NCI-H82 treated with DMSO at 0.1 percent for 48 hours (cell line): ENCODE measurements around the gene CTIF.

Experiments
- DNase-seq: peaks from one replicate; lab custom pipeline; 2025; ENCODE audit not compliant: unreplicated experiment; lab: John Stamatoyannopoulos, UW

The CTIF gene

DNA sequence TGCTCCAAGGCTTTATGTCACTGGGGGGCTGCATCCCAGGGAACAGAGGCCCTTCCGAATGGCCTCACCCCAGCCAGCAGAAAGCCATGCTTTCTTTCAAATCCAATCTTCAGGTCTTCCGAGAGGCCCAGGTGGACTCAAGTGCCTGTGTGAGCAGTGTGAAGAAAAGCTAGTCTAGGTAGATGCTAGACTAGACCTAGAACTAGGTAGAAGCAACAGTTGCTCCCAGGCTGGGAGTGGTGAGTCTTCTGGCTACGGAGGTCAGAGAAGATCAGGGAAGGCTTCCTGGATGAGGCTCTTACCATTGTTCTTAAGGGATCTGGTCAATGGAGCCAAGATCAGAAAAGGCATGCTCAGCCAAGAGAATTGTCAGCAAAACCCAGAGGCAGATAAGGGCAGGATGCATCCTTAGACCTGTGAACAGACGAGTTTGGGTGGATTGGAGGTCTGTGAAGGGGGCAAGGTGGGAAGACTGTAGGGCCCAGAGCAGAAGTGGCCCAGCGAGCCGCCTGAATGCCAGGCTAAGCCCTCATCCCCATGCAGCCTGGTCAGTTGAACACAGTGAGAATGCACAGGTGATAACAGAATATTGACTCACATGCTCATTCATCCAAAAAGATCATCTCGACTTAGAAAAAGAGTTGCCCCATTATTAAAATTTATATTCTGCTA is 301.1 kb downstream of the CTIF start:
- DNase-seq: no peak

DNA sequence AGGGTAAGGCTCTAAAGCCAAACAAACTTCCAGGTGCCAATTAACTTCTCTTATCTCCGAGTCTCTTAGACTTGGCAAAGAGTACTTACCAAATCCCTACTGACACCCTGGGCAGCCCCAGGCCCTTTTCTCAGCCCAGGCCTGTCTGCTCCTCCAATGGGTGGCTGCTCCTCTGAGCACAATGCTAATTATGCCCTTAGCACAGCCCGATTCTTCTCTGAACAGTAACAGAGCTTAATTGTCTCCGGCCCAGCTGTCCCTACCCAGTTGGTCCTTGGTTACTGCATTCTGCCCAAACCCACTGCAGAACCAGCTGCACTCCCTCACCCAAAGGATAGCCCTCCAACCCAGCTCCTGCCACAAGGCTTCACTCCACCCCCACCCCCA is 301.7 kb downstream of the CTIF start:
- no peak for DNase-seq

DNA sequence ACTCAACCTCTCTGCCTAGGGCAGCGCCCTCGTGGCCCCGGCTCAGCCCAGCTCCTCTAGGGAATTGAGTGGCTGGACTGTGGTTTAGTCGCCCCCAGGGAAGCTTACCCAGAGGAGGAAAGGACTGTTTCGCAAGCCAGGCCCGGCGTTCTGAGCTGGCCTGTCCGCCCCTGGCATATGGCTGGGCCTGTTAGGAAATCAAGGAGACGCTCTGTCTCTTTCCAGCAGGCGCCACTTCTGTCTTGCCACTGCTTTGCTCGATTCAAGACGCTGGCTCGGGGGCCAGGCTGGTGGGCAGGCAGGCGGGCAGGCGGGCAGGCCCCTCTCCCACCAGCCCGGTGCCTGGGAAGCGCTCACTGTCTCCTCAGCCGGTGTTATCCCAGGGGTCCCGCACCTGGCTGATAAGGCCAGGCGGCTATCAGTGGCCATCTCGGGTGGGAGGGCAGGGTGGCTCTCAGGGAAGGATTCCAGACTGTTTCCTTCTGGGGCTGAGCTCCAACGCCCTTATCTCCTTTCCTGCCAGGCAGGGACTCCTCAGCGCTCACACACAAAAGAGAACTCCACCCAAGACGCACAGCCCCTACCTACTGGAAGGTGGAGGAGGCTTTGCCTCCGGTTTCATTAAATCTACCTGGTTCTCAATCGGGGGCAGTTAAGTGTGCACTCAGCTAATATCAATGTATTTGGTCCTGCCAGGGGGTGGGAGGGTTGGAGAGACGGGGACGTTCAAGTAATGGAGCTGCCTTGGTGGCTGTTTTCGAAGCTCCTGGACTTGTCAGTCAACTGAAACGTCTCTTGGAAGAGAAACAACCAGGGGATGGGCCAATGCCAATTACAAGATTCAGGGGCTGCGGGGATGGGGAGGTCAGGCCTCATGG is 302.8 kb downstream of the CTIF start:
- DNase-seq: no peak

DNA sequence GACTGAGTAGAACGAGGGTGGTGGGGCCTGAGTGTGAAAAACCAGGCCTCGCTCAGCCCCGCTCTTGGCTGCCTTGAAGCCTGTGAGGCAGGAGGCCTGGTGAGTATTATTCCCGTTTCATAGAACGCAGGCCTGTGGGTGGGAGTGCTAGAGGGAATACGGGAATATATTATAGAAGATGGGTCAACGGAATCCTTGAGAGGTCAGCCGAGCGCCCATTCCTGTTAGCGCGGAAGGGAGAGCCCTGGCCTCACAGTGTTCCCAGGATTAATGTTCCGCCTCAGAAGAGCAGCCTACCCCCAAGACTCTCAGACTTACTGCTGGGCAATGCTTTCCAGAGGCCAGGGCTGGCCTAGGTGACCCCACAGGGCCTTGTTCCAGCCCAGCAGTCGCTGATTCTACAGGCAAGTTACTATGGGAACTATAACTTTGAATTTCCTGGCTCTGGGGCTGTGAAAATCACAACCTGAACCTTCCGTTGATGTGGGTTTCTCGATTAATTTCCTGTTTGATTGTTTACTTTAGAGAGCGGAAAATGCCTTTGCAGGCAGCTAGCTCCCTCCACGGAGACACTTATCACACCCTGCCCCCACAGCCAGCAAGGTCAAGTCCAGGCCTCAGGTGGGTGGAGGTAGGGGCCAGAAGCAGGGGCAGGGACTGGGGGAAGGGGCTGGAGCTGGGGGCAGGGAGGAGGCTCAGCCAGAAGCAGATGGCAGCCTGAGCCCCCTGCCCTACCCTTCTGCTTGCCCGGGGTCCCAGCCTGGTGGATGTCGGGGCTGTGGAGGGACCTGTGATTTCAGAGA is 303.6 kb downstream of the CTIF start:
- no peak for DNase-seq

DNA sequence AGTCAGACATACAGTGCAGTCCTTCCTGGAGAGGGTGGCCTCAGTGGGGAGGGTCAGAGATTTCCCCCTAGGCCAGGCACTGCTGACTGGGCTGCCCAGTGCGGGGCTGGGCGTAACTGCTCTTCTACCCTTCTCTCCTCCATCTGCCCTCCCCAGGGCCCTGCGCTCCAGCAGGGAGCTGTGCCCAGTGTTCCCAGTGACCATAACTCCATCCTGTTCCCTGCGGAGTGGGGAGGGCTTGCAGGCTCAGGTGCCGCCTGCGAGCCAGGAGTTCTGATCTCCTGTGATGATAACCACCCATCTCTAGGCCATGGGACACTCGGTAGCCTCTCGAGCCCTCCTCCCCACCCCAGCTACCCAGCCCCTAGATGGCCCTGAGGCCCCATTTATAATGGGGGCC is 304.3 kb downstream of the CTIF start:
- no peak for DNase-seq

DNA sequence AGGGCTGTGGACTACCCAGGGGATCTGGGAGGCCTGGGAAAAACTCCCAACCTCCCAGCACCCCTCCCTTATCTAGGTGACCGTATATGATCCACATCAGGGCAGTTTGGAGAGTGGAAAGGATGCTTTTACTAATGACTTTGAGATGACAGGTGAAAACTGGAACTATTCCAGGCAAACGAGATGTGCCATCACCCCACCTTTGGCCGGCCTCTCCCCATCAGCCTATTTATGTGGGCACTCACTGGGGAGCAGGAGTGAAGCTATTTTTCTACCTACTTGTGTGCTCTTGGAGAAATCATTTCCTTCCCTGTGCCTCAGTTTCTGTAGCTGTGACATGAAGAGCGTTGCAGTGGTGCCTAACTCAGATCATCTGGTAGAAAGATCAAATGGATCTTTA is 304.8 kb downstream of the CTIF start:
- no peak for DNase-seq

DNA sequence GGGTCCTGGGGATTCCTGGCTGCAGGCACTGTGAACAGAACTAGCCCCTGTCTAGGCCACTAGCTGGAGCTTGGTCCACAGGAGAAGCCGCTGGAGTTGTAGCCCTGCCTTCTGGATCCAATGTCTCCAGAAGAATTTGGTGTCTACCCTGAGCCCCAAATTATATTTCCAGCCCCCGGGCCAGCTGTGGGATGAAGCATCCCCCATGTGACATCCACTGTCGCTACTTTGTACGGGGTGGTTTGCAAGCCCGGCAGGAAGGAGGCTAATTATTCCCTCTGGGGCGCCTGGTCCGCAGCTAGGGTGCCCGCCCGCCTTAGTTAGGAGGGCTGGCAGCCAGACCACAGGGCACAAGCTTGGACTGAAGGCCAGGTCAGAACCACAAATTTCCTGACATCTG is 305.4 kb downstream of the CTIF start:
- no peak for DNase-seq

DNA sequence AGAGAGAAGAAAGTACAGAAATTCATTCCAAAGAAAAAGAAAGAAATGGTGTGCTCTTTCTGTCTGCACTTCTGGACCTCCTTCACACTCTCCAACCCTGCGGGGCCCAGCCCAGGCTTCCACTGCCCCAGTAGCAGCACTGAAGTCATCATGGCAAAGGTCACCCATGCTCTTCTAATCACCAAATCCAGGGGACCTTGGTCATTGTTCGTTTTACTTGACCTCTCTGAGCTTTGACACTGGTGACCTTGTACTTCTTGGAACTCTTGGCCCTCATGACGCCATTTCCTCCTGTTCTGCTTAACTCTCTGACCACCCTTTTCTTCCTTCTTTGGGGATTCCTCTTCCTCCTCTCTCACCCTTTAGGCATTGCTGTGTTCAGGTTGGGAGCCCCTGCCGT is 306.3 kb downstream of the CTIF start:
- no peak for DNase-seq

DNA sequence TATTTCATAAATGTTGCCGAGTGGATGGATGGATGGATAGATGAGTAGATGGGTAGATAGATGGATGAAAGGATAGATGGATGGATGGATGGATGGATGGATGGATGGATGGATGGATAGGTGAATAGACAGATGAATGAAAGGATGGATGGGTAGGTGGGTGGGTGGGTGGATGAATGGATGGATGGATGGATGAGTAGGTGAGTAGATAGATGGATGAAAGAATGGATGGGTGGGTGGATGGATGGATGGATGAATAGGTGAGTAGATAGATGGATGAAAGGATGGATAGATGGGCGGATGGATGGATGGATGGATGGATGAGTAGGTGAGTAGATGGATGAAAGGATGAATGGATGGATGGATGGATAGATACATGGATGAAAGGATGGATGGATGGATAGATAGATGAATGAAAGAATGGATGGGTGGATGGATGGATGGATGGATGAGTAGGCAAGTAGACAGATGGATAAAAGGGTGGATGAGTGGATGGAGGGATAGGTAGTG is 307.6 kb downstream of the CTIF start:
- DNase-seq: no peak

DNA sequence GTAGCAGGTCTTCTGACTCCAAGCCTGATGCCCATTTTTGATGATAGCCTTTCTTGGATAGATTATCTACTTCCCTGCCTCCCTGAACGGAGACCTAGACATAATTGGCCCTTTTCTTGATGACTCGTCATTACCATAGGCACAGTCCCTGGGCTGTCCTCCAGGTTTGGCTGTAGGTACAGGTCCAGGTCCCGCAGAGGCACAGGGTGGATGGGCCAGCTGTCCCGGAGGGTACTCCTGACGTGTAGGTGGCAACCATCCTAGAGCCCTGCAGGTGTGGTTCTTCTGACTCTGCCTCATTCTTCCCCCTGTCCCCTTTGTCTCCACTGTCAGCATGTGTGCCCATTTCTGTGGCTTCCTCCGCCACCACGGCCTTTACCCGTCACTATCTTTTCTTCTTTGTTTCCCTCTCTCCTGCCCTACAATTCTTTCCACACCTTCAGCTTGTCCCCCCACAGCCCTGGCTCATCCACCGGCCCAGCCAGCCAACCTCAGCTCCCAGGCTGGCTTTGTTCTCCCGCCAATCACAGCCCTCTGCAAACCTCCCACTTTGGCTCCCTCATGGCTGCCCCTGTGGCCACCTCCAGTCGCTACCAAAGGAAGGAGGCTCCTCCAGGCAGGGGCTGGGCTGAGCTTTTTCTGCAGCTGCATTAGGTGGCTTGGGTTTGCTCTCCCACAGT is 309.1 kb downstream of the CTIF start:
- no peak for DNase-seq

DNA sequence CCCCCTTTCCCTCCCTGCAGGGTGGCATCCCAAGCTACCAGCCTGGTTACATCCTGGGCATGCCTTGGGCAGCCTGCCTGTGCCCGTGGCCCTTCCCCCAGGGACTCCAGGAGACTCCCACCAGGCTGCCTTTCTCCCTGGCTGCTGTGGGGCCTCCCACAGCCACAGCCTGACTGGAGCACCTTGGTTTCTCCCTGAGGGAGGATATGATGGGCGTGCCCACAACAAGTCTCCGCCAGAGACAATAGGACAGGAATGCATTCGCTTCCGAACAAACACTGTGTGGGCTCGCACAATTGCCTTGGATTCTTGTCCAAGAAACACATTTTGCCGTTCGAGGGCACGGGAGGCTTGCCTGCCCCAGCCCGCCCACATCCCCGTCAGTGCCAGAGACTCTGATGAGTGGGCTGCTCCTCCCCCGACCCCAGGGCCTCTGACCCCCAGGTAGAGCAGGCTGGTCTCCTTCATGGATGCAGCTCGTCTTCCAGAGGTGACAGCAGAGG is 309.9 kb downstream of the CTIF start:
- no peak for DNase-seq

DNA sequence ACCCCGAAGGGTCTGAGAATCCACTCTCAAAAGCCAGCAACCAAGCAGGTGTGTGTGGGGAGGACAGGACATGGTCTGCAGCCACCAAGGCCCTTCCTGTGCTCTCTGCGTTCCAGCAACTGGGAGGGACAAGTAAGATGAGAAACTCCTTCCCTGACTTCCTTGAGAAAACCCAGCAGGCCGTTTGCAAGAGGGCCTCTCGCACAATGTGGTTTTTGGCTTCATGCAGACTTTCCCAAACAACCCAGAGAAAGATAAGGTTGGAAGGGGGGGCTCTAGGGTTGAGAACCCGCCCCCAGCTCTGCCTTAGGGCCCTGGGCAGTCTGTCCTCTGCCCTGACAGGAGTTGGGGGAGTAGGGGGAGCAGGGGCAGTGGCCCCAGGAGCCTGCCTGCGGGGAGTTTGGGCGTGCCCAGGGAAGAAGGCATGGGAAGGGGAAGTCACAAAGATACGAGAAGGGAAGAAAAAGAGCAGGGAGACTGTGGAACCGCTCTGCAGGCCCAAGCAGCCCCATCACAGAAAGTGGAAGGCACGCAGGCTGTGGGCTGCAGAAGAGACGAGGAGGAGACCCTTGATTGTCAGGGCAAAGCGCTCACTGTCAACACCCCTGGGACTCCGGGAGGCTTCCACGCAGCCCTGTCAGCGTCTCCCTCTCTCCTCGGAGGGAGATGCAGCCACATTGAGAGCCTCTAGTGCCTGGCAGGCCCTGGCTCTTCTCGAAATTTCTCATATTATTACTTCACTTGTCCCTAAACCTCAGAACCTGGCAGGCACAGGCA is 312.2 kb downstream of the CTIF start:
- DNase-seq: no peak

DNA sequence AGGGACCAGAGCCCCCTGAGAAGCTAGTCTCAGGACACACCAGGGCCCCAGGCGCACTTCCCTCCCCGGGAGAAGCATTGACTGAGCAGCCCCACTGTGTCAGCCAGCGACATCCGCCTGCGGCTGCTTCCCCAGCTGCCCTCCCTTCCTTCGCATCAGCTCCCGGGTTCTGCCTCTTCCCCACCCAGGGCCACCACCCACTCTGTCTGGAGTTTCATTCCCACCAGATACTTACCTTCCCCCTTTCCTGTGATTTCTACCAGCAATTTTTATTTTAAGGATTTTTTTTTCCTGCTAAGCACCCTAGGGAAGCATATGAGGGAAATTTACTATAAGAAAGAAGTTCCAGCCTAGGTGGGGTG is 312.7 kb downstream of the CTIF start:
- DNase-seq: no peak

DNA sequence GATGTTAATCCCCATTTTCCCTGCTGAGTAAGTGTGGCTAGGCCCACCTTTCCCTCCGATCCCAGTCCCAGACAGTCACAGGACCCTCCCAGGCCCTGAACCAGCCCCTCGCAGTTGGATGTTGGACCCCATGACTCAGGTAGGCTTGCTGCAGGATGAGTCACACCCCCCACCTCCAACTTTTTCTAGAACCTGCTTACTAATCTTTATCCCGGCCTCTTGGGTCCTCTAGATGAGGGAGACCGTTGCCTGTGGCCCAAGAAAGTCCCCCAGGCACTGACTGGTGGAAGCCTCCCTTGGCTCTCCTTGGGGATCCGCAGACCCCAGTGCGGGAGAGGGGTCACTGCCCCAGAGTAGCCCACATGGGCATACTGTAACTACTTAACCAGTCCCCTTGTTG is 313.5 kb downstream of the CTIF start:
- no peak for DNase-seq

DNA sequence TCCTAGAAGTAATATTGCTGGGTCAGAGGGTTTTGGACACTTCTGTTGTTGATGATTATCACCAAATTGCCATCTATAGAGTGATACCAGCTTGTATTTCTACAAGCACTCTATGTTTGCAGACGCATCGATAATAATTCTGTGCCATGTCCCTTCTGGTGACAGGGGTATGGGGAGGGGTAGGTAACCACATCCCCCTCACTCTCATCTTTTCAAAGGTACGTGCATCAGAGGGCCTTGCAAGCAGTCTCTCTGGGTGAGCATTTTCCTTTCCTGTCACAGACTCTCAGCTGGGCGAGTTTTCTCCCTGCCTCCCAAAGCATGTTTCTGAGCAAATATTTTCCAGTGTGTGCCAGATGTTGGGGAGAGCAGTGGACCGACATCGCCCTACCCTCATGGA is 314.0 kb downstream of the CTIF start:
- DNase-seq: no peak

DNA sequence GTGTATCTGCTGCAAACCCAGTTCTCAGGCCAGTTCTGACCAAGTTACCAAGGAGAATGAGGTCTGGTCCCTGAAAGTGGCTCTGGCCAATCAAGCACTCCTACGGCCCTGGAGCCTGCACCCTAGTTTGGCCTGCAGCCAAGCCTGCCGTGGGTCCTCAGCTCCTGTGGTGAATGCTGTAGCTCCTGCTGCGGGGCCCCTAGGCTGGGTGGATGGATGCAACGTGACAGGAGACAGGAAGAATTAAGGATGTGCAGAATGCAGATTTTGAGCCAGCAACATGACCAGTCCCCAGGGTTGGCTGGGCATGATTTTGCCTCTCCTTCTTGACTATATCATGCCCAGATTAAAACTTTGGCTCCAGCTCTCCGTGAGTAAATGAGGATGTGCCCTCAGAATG is 314.8 kb downstream of the CTIF start:
- DNase-seq: no peak

DNA sequence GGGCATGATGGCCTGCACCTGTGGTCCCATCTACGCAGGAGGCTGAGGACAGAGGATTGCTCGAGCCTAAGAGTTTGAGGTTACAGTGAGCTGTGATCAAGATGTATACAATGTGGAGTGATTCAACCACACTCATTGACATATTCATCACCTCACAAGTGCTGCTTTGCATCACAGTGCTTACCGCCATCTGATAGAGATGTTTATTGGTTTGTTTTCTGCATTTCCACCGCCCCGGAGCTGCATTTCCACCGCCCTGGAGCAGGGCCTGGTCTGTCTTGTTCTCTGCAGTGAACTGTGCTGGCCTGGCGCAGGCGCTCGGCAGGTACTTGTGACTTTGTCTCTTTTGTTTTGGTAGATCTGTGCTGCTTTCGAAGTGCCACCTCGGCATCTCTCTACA is 315.9 kb downstream of the CTIF start:
- DNase-seq: no peak

DNA sequence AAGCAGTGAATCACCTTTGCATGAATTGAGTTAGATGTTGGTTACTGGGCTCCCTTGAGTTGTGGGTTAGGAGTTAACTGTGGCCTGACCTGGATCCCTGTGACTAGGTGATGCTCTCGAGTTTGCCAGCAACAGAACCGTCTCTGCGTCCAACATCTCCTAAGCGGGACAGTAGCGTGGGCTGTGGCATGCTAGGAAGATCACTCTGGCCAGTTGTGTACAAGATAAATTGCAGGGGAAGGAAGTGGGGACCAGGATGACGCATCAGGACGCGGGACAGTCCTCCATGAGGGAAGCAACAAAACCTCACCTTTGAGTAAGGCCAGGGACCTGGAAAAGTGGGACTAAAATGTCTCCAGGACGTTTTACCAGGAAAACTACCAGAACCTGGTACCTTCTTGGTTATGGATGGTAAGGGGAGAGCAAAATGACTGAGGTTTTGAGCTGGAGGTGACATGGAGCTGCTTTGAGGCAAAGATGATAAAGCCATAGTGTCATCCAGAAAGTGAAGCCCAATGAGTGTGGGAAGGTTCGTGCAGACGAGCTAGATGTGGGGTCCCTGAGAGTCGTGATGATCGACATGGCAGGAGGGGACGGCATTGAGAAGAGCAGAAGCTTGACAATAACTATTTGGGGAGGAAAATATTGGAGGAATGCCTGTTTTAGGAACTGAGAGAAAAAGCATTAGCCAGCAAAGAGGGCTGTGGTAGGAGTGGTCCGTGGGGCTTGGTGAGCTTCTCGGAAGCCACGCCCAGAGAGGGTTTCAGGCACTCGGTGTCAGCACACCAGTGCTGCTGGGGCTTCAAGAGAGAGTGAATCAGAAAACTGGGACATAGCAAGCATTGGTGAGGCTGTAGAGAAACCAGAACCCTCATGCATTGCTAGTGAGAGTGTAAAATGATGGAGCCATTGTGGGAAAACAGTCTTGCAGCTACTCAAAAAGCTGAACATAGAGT is 316.9 kb downstream of the CTIF start:
- DNase-seq: no peak
